WTC11 (cell line): ENCODE results near the gene CLOCK.

Experiments used
- ESRRA ChIP-seq: sonication (generic); formaldehyde crosslinking; IDR thresholded peaks from 2 replicates; pipeline ENCODE4 v1.8.1; 2022; ENCODE audit warnings: mild to moderate bottlenecking, missing genetic modification reagents, borderline replicate concordance
- FOXJ3 ChIP-seq: sonication (generic); formaldehyde crosslinking; IDR thresholded peaks from 2 replicates; pipeline ENCODE4 v1.9.0; 2021; ENCODE audit warnings: missing genetic modification reagents, mild to moderate bottlenecking, borderline replicate concordance
- JUN ChIP-seq: sonication (generic); formaldehyde crosslinking; IDR thresholded peaks from 2 replicates; pipeline ENCODE4 v1.8.0; 2023; ENCODE audit warnings: mild to moderate bottlenecking, missing genetic modification reagents
- ZNF263 ChIP-seq: sonication (generic); formaldehyde crosslinking; IDR thresholded peaks from 2 replicates; pipeline ENCODE4 v1.8.1; 2022; ENCODE audit warnings: low read depth, mild to moderate bottlenecking, moderate library complexity, missing genetic modification reagents
- ZNF416 ChIP-seq: fragments of 250-450 bp; sonication (Bioruptor Pico); IDR thresholded peaks from 2 replicates; pipeline ENCODE4 v1.9.0; 2021; ENCODE audit warnings: mild to moderate bottlenecking, inconsistent platforms
- TF ChIP-seq, protein P1 (sequence below): fragments of 200-600 bp; IDR thresholded peaks from 2 replicates; pipeline ENCODE4 v1.8.0; 2022; ENCODE audit warnings: antibody characterized with exemption
- TF ChIP-seq, protein P2 (sequence below): sonication (generic); formaldehyde crosslinking; IDR thresholded peaks from 2 replicates; pipeline ENCODE4 v1.8.0; 2022; ENCODE audit warnings: mild to moderate bottlenecking, missing genetic modification reagents
- TF ChIP-seq, protein P3 (sequence below): sonication (generic); formaldehyde crosslinking; IDR thresholded peaks from 2 replicates; pipeline ENCODE4 v1.8.1; 2023; ENCODE audit warnings: mild to moderate bottlenecking, missing genetic modification reagents, moderate library complexity
- TF ChIP-seq, protein P4 (sequence below): sonication (generic); formaldehyde crosslinking; conservative IDR thresholded peaks from 2 replicates; pipeline ENCODE4 v1.8.1; 2023; ENCODE audit warnings: mild to moderate bottlenecking, low read depth, missing genetic modification reagents, moderate library complexity
- TF ChIP-seq, protein P5 (sequence below): sonication (generic); formaldehyde crosslinking; IDR thresholded peaks from 2 replicates; pipeline ENCODE4 v1.8.1; 2022; ENCODE audit warnings: low read depth, mild to moderate bottlenecking, moderate library complexity, missing genetic modification reagents, borderline replicate concordance

DNA sequence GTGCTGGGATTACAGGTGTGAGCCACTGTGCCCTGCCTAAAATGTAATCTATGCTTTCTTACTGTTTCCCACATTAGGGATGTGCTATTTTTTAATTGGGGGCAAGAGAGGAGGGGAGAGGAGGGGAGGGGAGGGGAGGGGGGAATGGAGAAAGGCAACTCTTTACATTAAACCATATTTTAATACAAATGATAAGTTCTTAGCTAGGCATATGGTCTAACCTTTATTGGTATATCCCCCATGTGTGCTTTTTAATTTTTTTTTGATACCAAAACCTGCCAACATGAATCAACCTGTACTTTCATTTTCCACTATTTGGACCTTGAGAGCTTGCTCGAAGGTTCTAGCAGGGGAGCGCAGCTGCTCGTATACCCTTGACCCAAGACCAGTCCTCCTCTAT lies 6.4 kb downstream of the CLOCK start:
- TF ChIP-seq, protein P1, sequence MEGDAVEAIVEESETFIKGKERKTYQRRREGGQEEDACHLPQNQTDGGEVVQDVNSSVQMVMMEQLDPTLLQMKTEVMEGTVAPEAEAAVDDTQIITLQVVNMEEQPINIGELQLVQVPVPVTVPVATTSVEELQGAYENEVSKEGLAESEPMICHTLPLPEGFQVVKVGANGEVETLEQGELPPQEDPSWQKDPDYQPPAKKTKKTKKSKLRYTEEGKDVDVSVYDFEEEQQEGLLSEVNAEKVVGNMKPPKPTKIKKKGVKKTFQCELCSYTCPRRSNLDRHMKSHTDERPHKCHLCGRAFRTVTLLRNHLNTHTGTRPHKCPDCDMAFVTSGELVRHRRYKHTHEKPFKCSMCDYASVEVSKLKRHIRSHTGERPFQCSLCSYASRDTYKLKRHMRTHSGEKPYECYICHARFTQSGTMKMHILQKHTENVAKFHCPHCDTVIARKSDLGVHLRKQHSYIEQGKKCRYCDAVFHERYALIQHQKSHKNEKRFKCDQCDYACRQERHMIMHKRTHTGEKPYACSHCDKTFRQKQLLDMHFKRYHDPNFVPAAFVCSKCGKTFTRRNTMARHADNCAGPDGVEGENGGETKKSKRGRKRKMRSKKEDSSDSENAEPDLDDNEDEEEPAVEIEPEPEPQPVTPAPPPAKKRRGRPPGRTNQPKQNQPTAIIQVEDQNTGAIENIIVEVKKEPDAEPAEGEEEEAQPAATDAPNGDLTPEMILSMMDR: no peak
- TF ChIP-seq ZNF263 (no peak), ESRRA (CRISPR knock-in tag) (no peak), JUN (no peak), FOXJ3 (CRISPR knock-in tag) (no peak), ZNF416 (CRISPR knock-in tag) (no peak)
- TF ChIP-seq, protein P2, sequence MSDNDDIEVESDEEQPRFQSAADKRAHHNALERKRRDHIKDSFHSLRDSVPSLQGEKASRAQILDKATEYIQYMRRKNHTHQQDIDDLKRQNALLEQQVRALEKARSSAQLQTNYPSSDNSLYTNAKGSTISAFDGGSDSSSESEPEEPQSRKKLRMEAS (CRISPR knock-in tag): no peak
- TF ChIP-seq, protein P3, sequence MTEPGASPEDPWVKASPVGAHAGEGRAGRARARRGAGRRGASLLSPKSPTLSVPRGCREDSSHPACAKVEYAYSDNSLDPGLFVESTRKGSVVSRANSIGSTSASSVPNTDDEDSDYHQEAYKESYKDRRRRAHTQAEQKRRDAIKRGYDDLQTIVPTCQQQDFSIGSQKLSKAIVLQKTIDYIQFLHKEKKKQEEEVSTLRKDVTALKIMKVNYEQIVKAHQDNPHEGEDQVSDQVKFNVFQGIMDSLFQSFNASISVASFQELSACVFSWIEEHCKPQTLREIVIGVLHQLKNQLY (CRISPR knock-in tag): no peak
- TF ChIP-seq, protein P4, sequence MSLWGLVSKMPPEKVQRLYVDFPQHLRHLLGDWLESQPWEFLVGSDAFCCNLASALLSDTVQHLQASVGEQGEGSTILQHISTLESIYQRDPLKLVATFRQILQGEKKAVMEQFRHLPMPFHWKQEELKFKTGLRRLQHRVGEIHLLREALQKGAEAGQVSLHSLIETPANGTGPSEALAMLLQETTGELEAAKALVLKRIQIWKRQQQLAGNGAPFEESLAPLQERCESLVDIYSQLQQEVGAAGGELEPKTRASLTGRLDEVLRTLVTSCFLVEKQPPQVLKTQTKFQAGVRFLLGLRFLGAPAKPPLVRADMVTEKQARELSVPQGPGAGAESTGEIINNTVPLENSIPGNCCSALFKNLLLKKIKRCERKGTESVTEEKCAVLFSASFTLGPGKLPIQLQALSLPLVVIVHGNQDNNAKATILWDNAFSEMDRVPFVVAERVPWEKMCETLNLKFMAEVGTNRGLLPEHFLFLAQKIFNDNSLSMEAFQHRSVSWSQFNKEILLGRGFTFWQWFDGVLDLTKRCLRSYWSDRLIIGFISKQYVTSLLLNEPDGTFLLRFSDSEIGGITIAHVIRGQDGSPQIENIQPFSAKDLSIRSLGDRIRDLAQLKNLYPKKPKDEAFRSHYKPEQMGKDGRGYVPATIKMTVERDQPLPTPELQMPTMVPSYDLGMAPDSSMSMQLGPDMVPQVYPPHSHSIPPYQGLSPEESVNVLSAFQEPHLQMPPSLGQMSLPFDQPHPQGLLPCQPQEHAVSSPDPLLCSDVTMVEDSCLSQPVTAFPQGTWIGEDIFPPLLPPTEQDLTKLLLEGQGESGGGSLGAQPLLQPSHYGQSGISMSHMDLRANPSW (CRISPR knock-in tag): no peak
- TF ChIP-seq, protein P5, sequence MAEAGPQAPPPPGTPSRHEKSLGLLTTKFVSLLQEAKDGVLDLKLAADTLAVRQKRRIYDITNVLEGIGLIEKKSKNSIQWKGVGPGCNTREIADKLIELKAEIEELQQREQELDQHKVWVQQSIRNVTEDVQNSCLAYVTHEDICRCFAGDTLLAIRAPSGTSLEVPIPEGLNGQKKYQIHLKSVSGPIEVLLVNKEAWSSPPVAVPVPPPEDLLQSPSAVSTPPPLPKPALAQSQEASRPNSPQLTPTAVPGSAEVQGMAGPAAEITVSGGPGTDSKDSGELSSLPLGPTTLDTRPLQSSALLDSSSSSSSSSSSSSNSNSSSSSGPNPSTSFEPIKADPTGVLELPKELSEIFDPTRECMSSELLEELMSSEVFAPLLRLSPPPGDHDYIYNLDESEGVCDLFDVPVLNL (CRISPR knock-in tag): no peak
